Measurements from ENCODE around the gene USP3. TPM values are rescaled to one million over a fixed set of nuclear protein-coding genes. Genes with fewer than 3 reads are reported as not detected.

USP3 gene
- total and polyA plus RNA-seq, 4 donors, result 8.5 to 25.4 (median 14.8) TPM

DNA sequence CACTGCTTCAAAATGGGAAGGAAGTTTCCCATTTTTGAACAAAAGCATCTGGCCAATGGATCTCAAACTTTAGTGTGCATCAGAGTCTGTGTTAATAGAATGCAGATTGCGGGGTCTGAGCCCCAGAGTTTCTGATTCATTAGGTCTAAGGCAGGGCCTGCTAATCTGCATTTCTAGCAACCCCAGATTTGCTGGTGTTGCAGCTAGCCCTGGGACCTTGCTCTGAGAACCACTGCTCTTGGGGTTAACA is 30.7 kb upstream of the USP3 start:
- Histone ChIP-seq H3K27me3 (ENCODE audit: control insufficient read depth in 4 of 4, insufficient read depth in 4 of 4, low read length in 3 of 4) (no peaks in the 10 kb centered on the region), H3K27ac (ENCODE audit: low read depth in 1 of 2, low read length in 2 of 2) (peak overlapping the region; percentile 71 to 88), H3K4me1 (ENCODE audit: control insufficient read depth in 4 of 4, insufficient read depth in 4 of 4, low read length in 3 of 4) (peaks cover 9 to 32% (median 27%) of the 10 kb centered on the region in 4 donors), H3K4me3 (ENCODE audit: low read depth in 1 of 3, low read length in 3 of 3) (no peak overlapping the region), H3K36me3 (ENCODE audit: control insufficient read depth in 4 of 4, insufficient read depth in 3 of 4, low read depth in 1 of 4, low read length in 3 of 4) (no peaks in the 10 kb centered on the region), H3K9me3 (ENCODE audit: control insufficient read depth in 4 of 4, low read length in 3 of 4) (no peaks in the 10 kb centered on the region), H3K9ac (ENCODE audit: low read depth in 1 of 2, low read length in 2 of 2) (peak overlapping the region in 1 of 2 donors; percentile 1)
- TF ChIP-seq TAF1 (conservative IDR thresholded peaks at IDR 0.05) (no peak), RAD21 (IDR thresholded peaks at IDR 0.05) (no peak), NR2F2 (IDR thresholded peaks at IDR 0.05) (no peak)
- TF ChIP-seq, protein P1, sequence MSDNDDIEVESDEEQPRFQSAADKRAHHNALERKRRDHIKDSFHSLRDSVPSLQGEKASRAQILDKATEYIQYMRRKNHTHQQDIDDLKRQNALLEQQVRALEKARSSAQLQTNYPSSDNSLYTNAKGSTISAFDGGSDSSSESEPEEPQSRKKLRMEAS (IDR thresholded peaks at IDR 0.05), result no peak
- DNase-seq (ENCODE audit: low spot score), result no peak
- WGBS, result 94% methylated on average over 1 of the region's 1 CpG

DNA sequence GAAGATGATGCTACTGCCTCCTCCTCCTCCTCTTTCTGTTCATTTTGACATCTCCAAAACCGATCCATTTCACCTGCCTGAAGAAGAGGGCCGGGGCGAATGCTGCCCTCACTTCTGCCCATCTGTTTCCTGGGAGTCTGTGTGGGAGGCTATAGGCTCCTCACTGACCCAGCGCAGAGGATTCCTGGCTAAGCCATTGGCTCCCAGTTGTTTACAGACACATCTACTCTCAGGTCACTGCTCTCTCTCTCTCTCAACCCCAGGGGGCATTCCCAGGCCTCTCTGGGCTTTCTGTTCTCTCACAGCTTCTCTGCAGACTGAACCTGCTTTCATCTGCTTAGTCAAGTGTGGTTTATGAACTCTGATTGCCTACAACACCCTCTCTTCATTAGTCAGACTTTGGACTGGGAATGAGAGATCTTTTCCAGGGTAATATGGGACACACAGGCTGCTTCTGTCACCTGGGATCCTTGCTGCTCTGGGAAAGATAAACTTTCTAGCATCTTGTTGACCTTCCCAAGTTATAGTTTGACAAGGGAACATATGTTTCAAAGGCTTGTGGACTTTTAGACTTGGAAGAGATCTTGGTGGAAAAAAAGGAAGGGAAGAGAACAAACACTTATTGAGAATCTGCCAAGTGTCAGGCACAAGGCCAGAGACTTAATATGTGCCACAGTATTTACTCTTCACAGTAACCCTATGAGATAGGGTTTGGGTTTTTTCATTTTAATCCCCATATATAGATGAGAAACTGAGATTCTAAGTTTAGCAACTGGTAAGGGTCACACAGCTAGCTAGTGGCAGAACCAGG is 30.2 kb upstream of the USP3 start:
- no peak overlapping the region for H3K9ac ChIP-seq (ENCODE audit: low read depth in 1 of 2, low read length in 2 of 2)
- peak overlapping the region; percentile 71 to 88 for H3K27ac ChIP-seq (ENCODE audit: low read depth in 1 of 2, low read length in 2 of 2)
- DNase-seq (ENCODE audit: low spot score), result peak; percentile 55
- 17% methylated on average over 4 of the region's 4 CpGs for WGBS
- TF ChIP-seq YY1 (IDR thresholded peaks at IDR 0.05) (peak; percentile 66), RXRA (IDR thresholded peaks at IDR 0.05) (peak; percentile 98 to 99), EGR1 (IDR thresholded peaks at IDR 0.05; ENCODE audit: low read depth in 2 of 2) (peak; percentile 26 to 66), SP1 (IDR thresholded peaks at IDR 0.05) (peak; percentile 99), FOXA2 (IDR thresholded peaks at IDR 0.05) (peak; percentile 77), GABPA (IDR thresholded peaks at IDR 0.05 in 1 of 2, conservative IDR thresholded peaks at IDR 0.05 in 1 of 2) (peak in 1 of 2 donors; percentile 14), HNF4G (IDR thresholded peaks at IDR 0.05) (peak; percentile 91), NR2F2 (IDR thresholded peaks at IDR 0.05) (peak; percentile 74), RAD21 (IDR thresholded peaks at IDR 0.05) (peak; percentile 52 to 66), JUND (IDR thresholded peaks at IDR 0.05) (peak; percentile 91 to 92), HNF4A (conservative IDR thresholded peaks at IDR 0.05) (peak; percentile 97 to 98), FOXA1 (IDR thresholded peaks at IDR 0.05) (peak; percentile 77), TAF1 (conservative IDR thresholded peaks at IDR 0.05) (peak; percentile 52)
- TF ChIP-seq, protein P2, sequence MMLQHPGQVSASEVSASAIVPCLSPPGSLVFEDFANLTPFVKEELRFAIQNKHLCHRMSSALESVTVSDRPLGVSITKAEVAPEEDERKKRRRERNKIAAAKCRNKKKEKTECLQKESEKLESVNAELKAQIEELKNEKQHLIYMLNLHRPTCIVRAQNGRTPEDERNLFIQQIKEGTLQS (IDR thresholded peaks at IDR 0.05), result peak; percentile 85
- TF ChIP-seq, protein P3, sequence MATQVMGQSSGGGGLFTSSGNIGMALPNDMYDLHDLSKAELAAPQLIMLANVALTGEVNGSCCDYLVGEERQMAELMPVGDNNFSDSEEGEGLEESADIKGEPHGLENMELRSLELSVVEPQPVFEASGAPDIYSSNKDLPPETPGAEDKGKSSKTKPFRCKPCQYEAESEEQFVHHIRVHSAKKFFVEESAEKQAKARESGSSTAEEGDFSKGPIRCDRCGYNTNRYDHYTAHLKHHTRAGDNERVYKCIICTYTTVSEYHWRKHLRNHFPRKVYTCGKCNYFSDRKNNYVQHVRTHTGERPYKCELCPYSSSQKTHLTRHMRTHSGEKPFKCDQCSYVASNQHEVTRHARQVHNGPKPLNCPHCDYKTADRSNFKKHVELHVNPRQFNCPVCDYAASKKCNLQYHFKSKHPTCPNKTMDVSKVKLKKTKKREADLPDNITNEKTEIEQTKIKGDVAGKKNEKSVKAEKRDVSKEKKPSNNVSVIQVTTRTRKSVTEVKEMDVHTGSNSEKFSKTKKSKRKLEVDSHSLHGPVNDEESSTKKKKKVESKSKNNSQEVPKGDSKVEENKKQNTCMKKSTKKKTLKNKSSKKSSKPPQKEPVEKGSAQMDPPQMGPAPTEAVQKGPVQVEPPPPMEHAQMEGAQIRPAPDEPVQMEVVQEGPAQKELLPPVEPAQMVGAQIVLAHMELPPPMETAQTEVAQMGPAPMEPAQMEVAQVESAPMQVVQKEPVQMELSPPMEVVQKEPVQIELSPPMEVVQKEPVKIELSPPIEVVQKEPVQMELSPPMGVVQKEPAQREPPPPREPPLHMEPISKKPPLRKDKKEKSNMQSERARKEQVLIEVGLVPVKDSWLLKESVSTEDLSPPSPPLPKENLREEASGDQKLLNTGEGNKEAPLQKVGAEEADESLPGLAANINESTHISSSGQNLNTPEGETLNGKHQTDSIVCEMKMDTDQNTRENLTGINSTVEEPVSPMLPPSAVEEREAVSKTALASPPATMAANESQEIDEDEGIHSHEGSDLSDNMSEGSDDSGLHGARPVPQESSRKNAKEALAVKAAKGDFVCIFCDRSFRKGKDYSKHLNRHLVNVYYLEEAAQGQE (IDR thresholded peaks at IDR 0.05), result peak; percentile 53
- TF ChIP-seq, protein P4, sequence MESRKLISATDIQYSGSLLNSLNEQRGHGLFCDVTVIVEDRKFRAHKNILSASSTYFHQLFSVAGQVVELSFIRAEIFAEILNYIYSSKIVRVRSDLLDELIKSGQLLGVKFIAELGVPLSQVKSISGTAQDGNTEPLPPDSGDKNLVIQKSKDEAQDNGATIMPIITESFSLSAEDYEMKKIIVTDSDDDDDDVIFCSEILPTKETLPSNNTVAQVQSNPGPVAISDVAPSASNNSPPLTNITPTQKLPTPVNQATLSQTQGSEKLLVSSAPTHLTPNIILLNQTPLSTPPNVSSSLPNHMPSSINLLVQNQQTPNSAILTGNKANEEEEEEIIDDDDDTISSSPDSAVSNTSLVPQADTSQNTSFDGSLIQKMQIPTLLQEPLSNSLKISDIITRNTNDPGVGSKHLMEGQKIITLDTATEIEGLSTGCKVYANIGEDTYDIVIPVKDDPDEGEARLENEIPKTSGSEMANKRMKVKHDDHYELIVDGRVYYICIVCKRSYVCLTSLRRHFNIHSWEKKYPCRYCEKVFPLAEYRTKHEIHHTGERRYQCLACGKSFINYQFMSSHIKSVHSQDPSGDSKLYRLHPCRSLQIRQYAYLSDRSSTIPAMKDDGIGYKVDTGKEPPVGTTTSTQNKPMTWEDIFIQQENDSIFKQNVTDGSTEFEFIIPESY (IDR thresholded peaks at IDR 0.05), result peak; percentile 88
- TF ChIP-seq, protein P1 (IDR thresholded peaks at IDR 0.05), result peak; percentile 79
- TF ChIP-seq, protein P5, sequence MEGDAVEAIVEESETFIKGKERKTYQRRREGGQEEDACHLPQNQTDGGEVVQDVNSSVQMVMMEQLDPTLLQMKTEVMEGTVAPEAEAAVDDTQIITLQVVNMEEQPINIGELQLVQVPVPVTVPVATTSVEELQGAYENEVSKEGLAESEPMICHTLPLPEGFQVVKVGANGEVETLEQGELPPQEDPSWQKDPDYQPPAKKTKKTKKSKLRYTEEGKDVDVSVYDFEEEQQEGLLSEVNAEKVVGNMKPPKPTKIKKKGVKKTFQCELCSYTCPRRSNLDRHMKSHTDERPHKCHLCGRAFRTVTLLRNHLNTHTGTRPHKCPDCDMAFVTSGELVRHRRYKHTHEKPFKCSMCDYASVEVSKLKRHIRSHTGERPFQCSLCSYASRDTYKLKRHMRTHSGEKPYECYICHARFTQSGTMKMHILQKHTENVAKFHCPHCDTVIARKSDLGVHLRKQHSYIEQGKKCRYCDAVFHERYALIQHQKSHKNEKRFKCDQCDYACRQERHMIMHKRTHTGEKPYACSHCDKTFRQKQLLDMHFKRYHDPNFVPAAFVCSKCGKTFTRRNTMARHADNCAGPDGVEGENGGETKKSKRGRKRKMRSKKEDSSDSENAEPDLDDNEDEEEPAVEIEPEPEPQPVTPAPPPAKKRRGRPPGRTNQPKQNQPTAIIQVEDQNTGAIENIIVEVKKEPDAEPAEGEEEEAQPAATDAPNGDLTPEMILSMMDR (IDR thresholded peaks at IDR 0.05; ENCODE audit: low read depth, low read length, missing input control), result no peak
- peaks cover 9 to 29% (median 27%) of the 10 kb centered on the region in 4 donors for H3K4me1 ChIP-seq (ENCODE audit: control insufficient read depth in 4 of 4, insufficient read depth in 4 of 4, low read length in 3 of 4)
- no peak overlapping the region for H3K4me3 ChIP-seq (ENCODE audit: low read depth in 1 of 3, low read length in 3 of 3)
- H3K27me3 ChIP-seq (ENCODE audit: control insufficient read depth in 4 of 4, insufficient read depth in 4 of 4, low read length in 3 of 4), result no peaks in the 10 kb centered on the region
- H3K9me3 ChIP-seq (ENCODE audit: control insufficient read depth in 4 of 4, low read length in 3 of 4), result no peaks in the 10 kb centered on the region
- no peaks in the 10 kb centered on the region for H3K36me3 ChIP-seq (ENCODE audit: control insufficient read depth in 4 of 4, insufficient read depth in 3 of 4, low read depth in 1 of 4, low read length in 3 of 4)

All from liver (tissue), 9 donors.